ENCODE results near the gene GADL1.

The GADL1 gene

DNA sequence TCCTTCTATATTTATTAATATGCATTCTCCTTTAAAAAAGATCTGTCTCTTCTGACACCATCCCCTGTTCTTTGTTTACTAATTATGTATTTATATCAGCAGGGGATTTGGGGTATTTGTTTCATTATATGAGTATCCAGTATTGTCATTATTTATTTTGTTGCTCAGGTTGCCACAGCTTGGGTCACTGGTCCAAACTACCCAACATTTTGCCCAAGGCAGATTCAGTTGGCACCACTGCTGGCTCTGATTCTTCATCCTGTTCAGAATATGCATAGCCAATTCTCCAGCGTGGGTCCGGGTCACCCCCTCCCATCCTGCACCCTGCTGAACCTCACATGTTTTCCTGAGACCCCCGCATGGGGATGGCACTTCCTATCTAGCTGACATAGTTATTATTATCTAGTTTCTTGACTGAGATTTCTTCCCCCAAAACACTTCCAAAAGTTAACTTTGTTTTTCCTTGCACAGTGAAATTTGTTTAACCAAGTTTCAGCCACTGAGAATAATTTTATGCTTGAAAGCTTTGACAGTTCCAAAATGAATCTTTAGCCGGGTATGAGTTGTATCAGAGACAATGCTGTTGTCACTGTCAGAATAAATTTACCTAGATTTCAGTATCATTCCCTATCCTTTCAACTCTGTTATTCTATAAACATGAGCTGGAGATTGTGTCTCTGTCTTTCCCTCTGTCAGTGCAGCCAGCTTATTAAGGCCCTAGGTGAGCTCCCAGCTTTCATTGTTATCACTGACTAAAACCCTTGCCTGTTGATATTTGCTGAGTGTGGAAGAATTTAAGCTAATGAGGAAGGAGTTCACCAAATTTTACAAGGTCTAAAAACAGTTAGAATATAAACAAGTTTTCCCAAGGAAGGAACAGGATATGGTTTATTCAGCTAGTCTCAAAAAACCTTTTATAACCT, 217.8 kb downstream of the GADL1 start:
- Mint-ChIP-seq H3K27me3 (no peaks in the 10 kb centered on the region), H3K9me3 (no peaks in the 10 kb centered on the region), H3K4me3 (peak overlapping the region; percentile 27 to 48), H3K27ac (peak overlapping the region; percentile 74), H3K36me3 (peaks cover 64 to 89% of the 10 kb centered on the region in 2 donors), H3K4me1 (peaks cover 57 to 94% of the 10 kb centered on the region in 2 donors)
- DNase-seq (no peak), ATAC-seq (replicated peaks) (peak; percentile 60 to 83)
